ENCODE data around the gene BIRC6. TPM values are rescaled to one million over a fixed set of nuclear protein-coding genes. Genes with fewer than 3 reads are reported as not detected.

BIRC6 gene
- total and polyA plus RNA-seq, 2 of the 8 experiments (the other 6 are each of a cell fraction or from before 2014, with no cell fraction given): 32.5 to 69.5 TPM

- no peak for TF ChIP-seq CHD7 (IDR thresholded peaks at IDR 0.05; ENCODE audit: insufficient replicate concordance, low read length)
- no peak for TF ChIP-seq TCF12 (IDR thresholded peaks at IDR 0.05; ENCODE audit: low read depth, low read length)
- TF ChIP-seq SRF (IDR thresholded peaks at IDR 0.05; ENCODE audit: low read depth, low read length): no peak
- no peak for TF ChIP-seq SIX5 (IDR thresholded peaks at IDR 0.05; ENCODE audit: low read depth, low read length)
- TF ChIP-seq GABPA (IDR thresholded peaks at IDR 0.05; ENCODE audit: borderline replicate concordance, insufficient read depth, low read length): no peak
- no peak for TF ChIP-seq ASH2L (IDR thresholded peaks at IDR 0.05; ENCODE audit: low read length)
These were observed 117.6 kb downstream of the BIRC6 start (continued) for GRCh38 chr2:32474381-32474780.

All from H1 (cell line).